Esophagus squamous epithelium (tissue), 4 donors: ENCODE data around the gene C2CD4D.

ENCODE experiments used
- CTCF ChIP-seq, 6 experiments: fragments of 450-650 bp in 4 of 6; fragments of 200-600 bp in 2 of 6; sonication (generic) in 2 of 6; IDR thresholded peaks; one replicate each; pipeline ENCODE4 v1.5.1; 2016 to 2019; ENCODE audit warnings: antibody characterized with exemption in 6 of 6, mild to moderate bottlenecking in 4 of 6, moderate library complexity in 4 of 6
- POLR2A ChIP-seq, 4 donors: fragments of 450-650 bp; IDR thresholded peaks; one replicate each; pipeline ENCODE4 v1.6.1; 2017; ENCODE audit warnings: antibody characterized with exemption in 4 of 4, mild to moderate bottlenecking in 4 of 4, moderate library complexity in 3 of 4

GRCh38 chr1:151811181-151811580 lies 28.4 kb downstream of the C2CD4D start:
- no peak for TF ChIP-seq CTCF (IDR thresholded peaks at IDR 0.05)
- no peak for TF ChIP-seq POLR2A (IDR thresholded peaks at IDR 0.05)
